ENCODE data around the gene NELFB. TPM values are rescaled to one million over a fixed set of nuclear protein-coding genes. Genes with fewer than 3 reads are reported as not detected.

The NELFB gene
- total RNA-seq, 2 donors from 2014 or later: 33.2 to 37.8 TPM

GRCh38 chr9:137227853-137228505, 27.1 kb upstream of the NELFB start:
- Mint-ChIP-seq H3K4me1 (peaks cover 4% of the 10 kb centered on the region), H3K36me3 (ENCODE audit: low read depth) (peaks cover 2% of the 10 kb centered on the region), H3K4me3 (no peak overlapping the region), H3K27ac (no peak overlapping the region), H3K27me3 (peaks cover 6% of the 10 kb centered on the region)
- DNase-seq (no peak), ATAC-seq (no peak)
- no peaks in the 10 kb centered on the region for H3K9me3 ChIP-seq (ENCODE audit: control insufficient read depth, low read length, poor library complexity, severe bottlenecking)

DNA sequence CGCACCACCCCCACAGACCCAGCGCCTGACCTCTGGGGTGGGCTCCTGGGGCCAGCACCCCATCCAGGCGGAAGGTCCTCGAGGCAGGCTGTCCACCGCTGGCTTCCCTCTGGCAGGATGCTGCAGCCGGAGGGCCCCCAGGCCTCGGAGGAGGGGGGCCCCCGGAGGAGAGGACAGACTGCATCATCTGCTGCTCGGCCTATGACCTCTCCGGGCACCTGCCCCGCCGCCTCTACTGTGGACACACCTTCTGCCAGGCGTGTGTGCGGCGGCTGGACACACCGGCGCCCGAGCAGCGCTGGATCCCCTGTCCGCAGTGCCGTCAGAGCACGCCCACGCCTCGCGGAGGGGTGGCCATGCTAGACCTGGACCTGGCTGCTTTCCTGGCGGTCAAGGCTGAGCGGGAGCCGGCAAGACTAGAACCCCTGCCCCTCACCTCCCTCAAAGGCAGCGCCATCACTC, 26.6 kb upstream of the NELFB start:
- Mint-ChIP-seq H3K4me3 (no peak overlapping the region), H3K36me3 (ENCODE audit: low read depth) (peaks cover 2% of the 10 kb centered on the region), H3K27ac (no peak overlapping the region), H3K4me1 (peaks cover 4% of the 10 kb centered on the region), H3K27me3 (peaks cover 6% of the 10 kb centered on the region)
- no peak for ATAC-seq
- no peak for DNase-seq
- no peaks in the 10 kb centered on the region for H3K9me3 ChIP-seq (ENCODE audit: control insufficient read depth, low read length, poor library complexity, severe bottlenecking)

- Mint-ChIP-seq H3K4me3 (no peak overlapping the region), H3K27ac (no peak overlapping the region), H3K4me1 (peaks cover 4% of the 10 kb centered on the region), H3K36me3 (ENCODE audit: low read depth) (peaks cover 2% of the 10 kb centered on the region), H3K27me3 (peaks cover 6% of the 10 kb centered on the region)
- no peaks in the 10 kb centered on the region for H3K9me3 ChIP-seq (ENCODE audit: control insufficient read depth, low read length, poor library complexity, severe bottlenecking)
- no peak for DNase-seq
- no peak for ATAC-seq
Measured at GRCh38 chr9:137228968-137229896, 25.9 kb upstream of the NELFB start.

DNA sequence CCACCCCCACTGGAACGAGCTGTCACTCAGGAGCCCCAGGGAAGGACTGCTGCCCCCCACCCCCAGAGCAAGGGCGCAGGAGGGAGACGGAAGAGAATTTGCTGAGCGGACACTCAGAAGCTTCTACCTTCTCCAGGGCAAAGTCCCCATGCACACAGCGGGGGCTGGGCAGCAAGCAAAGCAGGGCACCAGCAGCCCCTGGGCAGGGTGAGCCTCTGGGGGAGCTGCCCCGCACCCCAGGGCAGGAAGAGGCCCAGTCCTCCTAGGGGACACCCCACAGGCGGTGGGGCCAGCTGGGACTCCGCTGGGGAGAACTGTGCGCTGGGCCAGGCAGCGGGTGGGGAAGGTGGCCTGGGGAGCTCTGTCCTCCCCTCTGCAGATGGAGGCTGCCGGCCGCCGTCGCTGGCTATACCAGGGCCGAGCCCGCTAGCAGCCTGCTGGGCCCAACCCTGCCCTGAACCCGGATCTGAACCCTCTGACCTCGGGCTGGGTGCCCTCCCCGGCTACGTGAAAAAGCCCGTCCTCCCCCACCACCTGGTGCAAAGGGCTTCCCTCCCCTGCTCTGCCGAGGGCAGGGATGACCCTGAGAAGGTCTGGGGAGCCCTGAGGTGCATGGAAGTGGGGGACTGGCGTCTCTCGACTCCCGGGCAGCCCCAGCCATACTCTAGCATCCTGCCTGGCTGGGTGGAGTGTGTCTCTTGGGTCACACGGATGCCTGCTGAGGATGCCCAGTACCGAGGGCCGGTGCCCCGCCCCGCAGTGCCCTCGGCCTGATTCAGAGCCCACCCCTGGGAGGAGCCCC, 25.0 kb upstream of the NELFB start:
- Mint-ChIP-seq H3K4me1 (peaks cover 4% of the 10 kb centered on the region), H3K27me3 (peaks cover 12% of the 10 kb centered on the region), H3K27ac (no peak overlapping the region), H3K4me3 (no peak overlapping the region), H3K36me3 (ENCODE audit: low read depth) (peaks cover 2% of the 10 kb centered on the region)
- DNase-seq: no peak
- no peaks in the 10 kb centered on the region for H3K9me3 ChIP-seq (ENCODE audit: control insufficient read depth, low read length, poor library complexity, severe bottlenecking)
- no peak for ATAC-seq

DNA sequence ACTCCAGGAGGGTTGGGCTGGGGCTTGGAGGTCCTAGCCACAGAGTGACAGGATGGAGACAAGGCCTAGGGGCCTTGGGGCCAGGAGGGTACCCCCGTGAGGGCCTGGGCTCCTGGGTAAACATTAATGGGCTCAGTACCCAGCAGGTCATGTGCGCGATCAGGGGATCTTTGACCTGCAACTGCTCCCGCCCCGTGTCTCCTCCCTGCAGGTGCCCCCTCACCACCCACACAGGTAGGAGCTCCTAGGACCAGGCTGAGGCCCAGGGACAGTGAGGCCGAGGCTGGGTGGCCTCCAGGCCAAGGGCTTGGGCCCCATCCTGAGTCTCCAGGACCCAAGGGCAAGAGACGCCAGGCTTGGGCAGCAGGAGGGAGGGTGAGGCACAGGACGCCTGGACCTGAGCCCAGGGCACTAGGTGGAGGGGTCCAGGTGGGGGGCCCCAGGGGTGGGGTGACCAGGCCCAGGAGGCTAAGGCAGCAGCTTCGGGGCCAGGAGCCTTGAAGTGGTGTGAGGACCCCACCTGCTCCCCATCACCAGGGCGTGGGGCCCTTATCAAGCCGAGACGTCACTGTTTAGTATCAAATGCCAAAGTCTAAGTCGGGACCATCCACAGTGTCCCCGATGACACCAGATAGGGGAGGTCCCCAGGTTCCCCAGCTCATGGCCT, 24.3 kb upstream of the NELFB start, which contains the start of gene SLC34A3:
TSS of gene SLC34A3 (plus strand) at position 197 of the 667 bp plus-strand sequence. CDS start 802 bp downstream, outside the sequence.
- peaks cover 15% of the 10 kb centered on the region for H3K27me3 Mint-ChIP-seq
- H3K36me3 Mint-ChIP-seq (ENCODE audit: low read depth): peaks cover 2% of the 10 kb centered on the region
- ATAC-seq: no peak
- no peaks in the 10 kb centered on the region for H3K9me3 ChIP-seq (ENCODE audit: control insufficient read depth, low read length, poor library complexity, severe bottlenecking)
- H3K4me3 Mint-ChIP-seq: no peak within 1 kb of the TSS
- H3K27ac Mint-ChIP-seq: no peak within 1 kb of the TSS
- H3K4me1 Mint-ChIP-seq: peaks cover 4% of the 10 kb centered on the region
- DNase-seq: no peak

DNA sequence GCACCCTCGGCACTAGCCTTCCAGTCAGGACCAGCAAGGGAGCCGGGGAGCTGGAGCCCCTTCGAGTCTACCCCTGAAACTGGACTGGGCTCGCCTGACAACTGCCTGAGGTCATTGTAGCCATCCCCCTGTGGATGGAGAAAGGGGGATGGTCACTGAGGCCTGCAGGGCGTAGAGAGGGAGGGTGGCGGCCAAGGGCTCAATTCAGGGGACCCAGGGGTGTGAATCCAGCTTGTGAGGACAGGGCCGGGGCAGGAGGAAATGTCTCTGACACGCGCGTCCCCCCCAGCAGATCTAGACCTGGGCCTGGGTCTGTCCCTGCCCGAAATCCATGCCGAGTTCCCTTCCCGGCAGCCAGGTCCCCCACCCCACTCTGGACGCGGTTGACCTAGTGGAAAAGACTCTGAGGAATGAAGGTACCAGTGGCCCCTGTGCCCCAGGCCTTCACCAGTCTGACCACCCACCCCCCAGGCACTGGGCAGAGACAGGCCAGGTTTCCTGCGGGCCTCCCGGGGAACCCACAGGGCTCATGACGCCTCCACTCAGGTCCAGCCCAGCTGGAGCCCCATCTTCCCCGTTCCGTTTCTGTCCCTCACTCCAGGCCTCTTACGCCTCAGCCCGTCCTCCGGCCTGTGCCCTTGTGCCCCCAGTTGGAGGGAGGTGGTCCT, 23.6 kb upstream of the NELFB start:
- ATAC-seq: no peak
- Mint-ChIP-seq H3K4me3 (no peak overlapping the region), H3K36me3 (ENCODE audit: low read depth) (peaks cover 2% of the 10 kb centered on the region), H3K27ac (no peak overlapping the region), H3K27me3 (peaks cover 15% of the 10 kb centered on the region), H3K4me1 (peaks cover 4% of the 10 kb centered on the region)
- H3K9me3 ChIP-seq (ENCODE audit: control insufficient read depth, low read length, poor library complexity, severe bottlenecking): no peaks in the 10 kb centered on the region
- DNase-seq: no peak

DNA sequence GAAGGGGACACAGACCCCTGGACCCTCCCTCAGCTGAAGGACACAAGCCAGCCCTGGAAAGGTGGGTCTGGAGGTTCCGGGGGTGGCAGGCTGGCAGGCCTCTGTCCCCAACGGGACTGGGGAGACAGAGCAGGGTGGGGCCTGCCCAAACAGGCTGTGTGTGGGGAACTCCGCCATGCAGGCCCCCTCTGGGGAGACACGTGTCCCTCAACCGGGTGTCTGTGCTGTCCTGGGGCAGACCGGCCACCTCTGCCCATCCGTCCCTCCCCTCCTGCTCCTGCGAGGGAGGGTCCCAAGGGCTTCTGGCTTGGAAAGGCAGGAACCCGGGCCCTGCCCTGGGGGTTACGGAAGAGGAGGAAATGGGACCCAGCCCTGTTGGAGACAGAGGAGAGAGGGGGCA, 23.0 kb upstream of the NELFB start:
- no peak overlapping the region for H3K27ac Mint-ChIP-seq
- ATAC-seq (no peak), DNase-seq (no peak)
- peaks cover 2% of the 10 kb centered on the region for H3K36me3 Mint-ChIP-seq (ENCODE audit: low read depth)
- peaks cover 15% of the 10 kb centered on the region for H3K27me3 Mint-ChIP-seq
- H3K4me1 Mint-ChIP-seq: peaks cover 4% of the 10 kb centered on the region
- H3K9me3 ChIP-seq (ENCODE audit: control insufficient read depth, low read length, poor library complexity, severe bottlenecking): no peaks in the 10 kb centered on the region
- no peak overlapping the region for H3K4me3 Mint-ChIP-seq

- H3K4me3 Mint-ChIP-seq: no peak overlapping the region
- no peak for ATAC-seq
- no peaks in the 10 kb centered on the region for H3K9me3 ChIP-seq (ENCODE audit: control insufficient read depth, low read length, poor library complexity, severe bottlenecking)
- H3K27me3 Mint-ChIP-seq: peaks cover 12% of the 10 kb centered on the region
- no peak overlapping the region for H3K27ac Mint-ChIP-seq
- no peak for DNase-seq
- peaks cover 5% of the 10 kb centered on the region for H3K4me1 Mint-ChIP-seq
- peaks cover 2% of the 10 kb centered on the region for H3K36me3 Mint-ChIP-seq (ENCODE audit: low read depth)
Measured at GRCh38 chr9:137232510-137232909, 22.6 kb upstream of the NELFB start.

GRCh38 chr9:137233143-137233980, 21.8 kb upstream of the NELFB start:
- no peak for ATAC-seq
- no peak overlapping the region for H3K4me3 Mint-ChIP-seq
- no peaks in the 10 kb centered on the region for H3K36me3 Mint-ChIP-seq (ENCODE audit: low read depth)
- H3K27me3 Mint-ChIP-seq: peaks cover 8% of the 10 kb centered on the region
- H3K9me3 ChIP-seq (ENCODE audit: control insufficient read depth, low read length, poor library complexity, severe bottlenecking): no peaks in the 10 kb centered on the region
- H3K27ac Mint-ChIP-seq: no peak overlapping the region
- H3K4me1 Mint-ChIP-seq: peaks cover 5% of the 10 kb centered on the region
- DNase-seq: no peak

- Mint-ChIP-seq H3K36me3 (ENCODE audit: low read depth) (no peaks in the 10 kb centered on the region), H3K27ac (no peak overlapping the region), H3K4me3 (no peak overlapping the region), H3K27me3 (peaks cover 8% of the 10 kb centered on the region), H3K4me1 (peaks cover 7% of the 10 kb centered on the region)
- no peak for DNase-seq
- no peaks in the 10 kb centered on the region for H3K9me3 ChIP-seq (ENCODE audit: control insufficient read depth, low read length, poor library complexity, severe bottlenecking)
- ATAC-seq: no peak
Measured at GRCh38 chr9:137234055-137234697, 21.0 kb upstream of the NELFB start.

- no peak for ATAC-seq
- no peaks in the 10 kb centered on the region for H3K36me3 Mint-ChIP-seq (ENCODE audit: low read depth)
Measured at GRCh38 chr9:137234758-137235423, 20.2 kb upstream of the NELFB start.

More at GRCh38 chr9:137234758-137235423, 20.2 kb upstream of the NELFB start:
- no peak for DNase-seq
- Mint-ChIP-seq H3K27ac (no peak overlapping the region), H3K4me3 (no peak overlapping the region), H3K27me3 (peaks cover 8% of the 10 kb centered on the region), H3K4me1 (peaks cover 7% of the 10 kb centered on the region)
- no peaks in the 10 kb centered on the region for H3K9me3 ChIP-seq (ENCODE audit: control insufficient read depth, low read length, poor library complexity, severe bottlenecking)
